Heart right ventricle (tissue), 16 donors: ENCODE measurements around the gene SOS1. TPM values are rescaled to one million over a fixed set of nuclear protein-coding genes. Genes with fewer than 3 reads are reported as not detected.
A peak's percentile ranks its signal among the peaks of the same experiment; 100 is the strongest.

Experiments
- ATAC-seq, 8 donors: fragments of 200-7000 bp; cut with Tn5 transposase; one replicate each; pipeline ENCODE4 v1.9.1; 2020; ENCODE audit warnings: mild to moderate bottlenecking in 8 of 8, moderate library complexity in 8 of 8, moderate number of reproducible peaks in 1 of 8
- DNase-seq, 2 donors: peaks; one replicate each; pipeline ENCODE4 v3.0.0-alpha.2; 2020
- H3K27ac ChIP-seq, 10 donors: fragments of 200-600 bp; sonication (generic) in 2 of 10; one replicate each; pipeline versions ENCODE4 v1.5.0 to v1.8.0; 2020 to 2022; ENCODE audit warnings: mild to moderate bottlenecking in 3 of 10
- H3K27me3 ChIP-seq, 7 donors: fragments of 200-600 bp; one replicate each; pipeline ENCODE4 v1.8.0; 2021 to 2022; ENCODE audit warnings: mild to moderate bottlenecking in 2 of 7
- H3K36me3 ChIP-seq, 9 donors: fragments of 200-600 bp; sonication (generic) in 1 of 9; one replicate each; pipeline versions ENCODE4 v1.5.0 to v1.8.0; 2020 to 2022; ENCODE audit warnings: mild to moderate bottlenecking in 2 of 9
- H3K4me1 ChIP-seq, 9 donors: fragments of 200-600 bp; sonication (generic) in 1 of 9; one replicate each; pipeline versions ENCODE4 v1.5.0 to v1.8.0; 2020 to 2022; ENCODE audit warnings: mild to moderate bottlenecking in 4 of 9
- H3K4me3 ChIP-seq, 10 donors: fragments of 200-600 bp; sonication (generic) in 2 of 10; one replicate each; pipeline versions ENCODE4 v1.5.0 to v1.8.0; 2020 to 2022; ENCODE audit warnings: mild to moderate bottlenecking in 7 of 10, moderate library complexity in 2 of 10
- H3K9me3 ChIP-seq, 11 donors: fragments of 200-600 bp in 10 of 11; sonication (generic) in 2 of 11; one replicate each; pipeline versions ENCODE4 v1.5.0 to v1.8.0; 2013 to 2022; ENCODE audit warnings: mild to moderate bottlenecking in 2 of 11, control low read depth in 1 of 11, moderate library complexity in 1 of 11
- WGBS, 2 donors: extraction: QIAGEN DNeasy Blood & Tissue Kit; methylation state at CpG; one replicate each; pipeline ENCODE4 v1.1.7; 2013; ENCODE audit warnings: inconsistent platforms in 1 of 2; 5-methylcytosine and 5-hydroxymethylcytosine counted together
- intact Hi-C, 10 donors: fragments of 100-400 bp; cut with DNase I; formaldehyde crosslinking; loops; one replicate each; pipeline versions ENCODE4 v1.11.1 to v1.14.2; 2022
- polyA plus RNA-seq, 2 donors: library from polyadenylated mRNA; stranded (reverse); fragments of 200-250 nt; gene quantifications; one replicate each; pipeline ENCODE4 v1.2.3, GENCODE V29; 2013
- total RNA-seq, 10 donors: library from RNA; stranded (reverse); fragmentation: NEBNext Ultra II Directional in 3 of 10; extraction: Animal tissue kit (Norgen Biotek cat#: 25700) in 3 of 10; gene quantifications; one replicate each; pipeline versions ENCODE4 v1.2.1 to v1.2.4, GENCODE V29; 2021 to 2023
- TF ChIP-seq, protein P1 (sequence below), 9 donors: fragments of 200-600 bp; sonication (generic) in 2 of 9; IDR thresholded peaks; one replicate each; pipeline versions ENCODE4 v1.5.0 to v1.8.0; 2021 to 2022; ENCODE audit warnings: antibody characterized with exemption in 9 of 9, mild to moderate bottlenecking in 5 of 9, moderate library complexity in 1 of 9
- donor health status: Arrhythmogenic right ventricular cardiomyopathy.
- donor health status: ischemic (EF 13 %, LVEDD 7.1; RV severe dilation, severe dysfunction).
- donor health status: healthy with polysubstance abuse.
- donor health status: DM: no; HTN: yes; CAD: no.
- donor health status: DM: no; HTN: no; CAD: no.
- donor health status: ischemic (EF 25% LVEDD 6.9; RV normal size, moderate dysfunction).
- donor health status: ischemic (EF 25% LVEDD 5.7; RV mildly dilated, moderate dysfunction).
- donor health status: healthy.
- donor health status: DM: yes; HTN: yes; CAD: no.
- donor health status: Ischemic cardiomyopathy.
- donor health status: ischemic (EF 35%, LVEDD 5.7; RV mildly dilated, moderate dysfunction).
- donor health status: nonischemic (EF 11% LVEDD 7.7; RV severe dilation, severe dysfunction).
- donor health status: DM: yes; HTN: yes; CAD: no.
- donor health status: PGD.
- donor health status: ischemic (EF 29% LVEDD 5.4; RV normal size, mild dysfunction).
- donor health status: nonischemic (EF 23%, LVEDD 6.1; RV moderate dilation, normal function).

The SOS1 gene
- total and polyA plus RNA-seq, 12 donors = 5.8 to 37.8 (median 23.1) TPM

DNA sequence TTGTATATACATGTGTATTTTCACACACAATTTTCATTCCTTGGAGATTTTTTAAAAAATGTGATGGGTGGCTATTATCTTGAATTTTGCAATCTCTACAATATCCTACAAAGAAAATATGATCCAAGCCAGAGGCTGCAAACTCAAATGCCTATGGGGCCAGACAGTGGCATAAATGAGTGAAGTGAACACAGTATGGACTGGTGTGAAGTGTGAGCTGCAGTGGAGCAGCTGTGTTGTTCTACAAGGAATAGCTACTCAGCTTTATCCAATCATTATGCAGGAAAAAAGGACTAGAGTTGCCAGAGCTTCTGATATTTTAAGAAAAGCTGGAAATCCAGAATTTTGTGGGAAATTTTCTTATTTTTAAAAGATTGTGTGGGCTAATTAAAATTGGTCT, 169.1 kb downstream of the SOS1 start:
- TF ChIP-seq, protein P1, sequence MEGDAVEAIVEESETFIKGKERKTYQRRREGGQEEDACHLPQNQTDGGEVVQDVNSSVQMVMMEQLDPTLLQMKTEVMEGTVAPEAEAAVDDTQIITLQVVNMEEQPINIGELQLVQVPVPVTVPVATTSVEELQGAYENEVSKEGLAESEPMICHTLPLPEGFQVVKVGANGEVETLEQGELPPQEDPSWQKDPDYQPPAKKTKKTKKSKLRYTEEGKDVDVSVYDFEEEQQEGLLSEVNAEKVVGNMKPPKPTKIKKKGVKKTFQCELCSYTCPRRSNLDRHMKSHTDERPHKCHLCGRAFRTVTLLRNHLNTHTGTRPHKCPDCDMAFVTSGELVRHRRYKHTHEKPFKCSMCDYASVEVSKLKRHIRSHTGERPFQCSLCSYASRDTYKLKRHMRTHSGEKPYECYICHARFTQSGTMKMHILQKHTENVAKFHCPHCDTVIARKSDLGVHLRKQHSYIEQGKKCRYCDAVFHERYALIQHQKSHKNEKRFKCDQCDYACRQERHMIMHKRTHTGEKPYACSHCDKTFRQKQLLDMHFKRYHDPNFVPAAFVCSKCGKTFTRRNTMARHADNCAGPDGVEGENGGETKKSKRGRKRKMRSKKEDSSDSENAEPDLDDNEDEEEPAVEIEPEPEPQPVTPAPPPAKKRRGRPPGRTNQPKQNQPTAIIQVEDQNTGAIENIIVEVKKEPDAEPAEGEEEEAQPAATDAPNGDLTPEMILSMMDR (IDR thresholded peaks at IDR 0.05) = no peak
- Histone ChIP-seq H3K4me3 (no peak overlapping the region), H3K36me3 (no peaks in the 10 kb centered on the region), H3K27ac (no peak overlapping the region), H3K9me3 (no peaks in the 10 kb centered on the region), H3K4me1 (no peaks in the 10 kb centered on the region), H3K27me3 (no peaks in the 10 kb centered on the region)
- DNase-seq (no peak), ATAC-seq (no peak)
- intact Hi-C loops = no loop called here

DNA sequence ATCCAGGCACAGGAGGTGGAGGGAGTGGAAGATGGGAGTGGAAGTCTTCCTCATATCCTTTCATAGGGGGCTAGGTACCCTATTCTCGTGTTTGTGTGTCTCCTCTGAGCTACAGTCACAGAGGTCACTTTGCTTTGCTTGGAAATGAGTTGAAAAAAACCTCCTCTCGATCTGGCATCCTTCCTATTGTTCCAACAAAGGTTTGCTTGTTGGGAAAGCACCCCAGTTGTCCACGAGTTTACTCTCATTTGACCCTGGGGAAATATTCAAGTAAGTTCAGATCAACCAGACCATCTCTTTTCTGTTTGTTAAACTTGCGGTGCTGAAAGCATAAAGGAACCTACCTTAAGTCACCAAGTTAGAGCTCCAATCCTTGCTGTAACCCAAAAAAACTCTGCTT, 171.9 kb downstream of the SOS1 start:
- Histone ChIP-seq H3K27ac (no peak overlapping the region), H3K9me3 (no peaks in the 10 kb centered on the region), H3K4me3 (no peak overlapping the region), H3K4me1 (peaks cover 0 to 4% (median 0%) of the 10 kb centered on the region in 9 donors), H3K36me3 (no peaks in the 10 kb centered on the region), H3K27me3 (no peaks in the 10 kb centered on the region)
- ATAC-seq (no peak), DNase-seq (no peak)
- intact Hi-C loops = loop anchor here in 4 of 10 donors (5.0 to 10.0 kb wide), 3 partner anchors 278 to 286 kb away; no protein-coding TSS in a partner anchor
- TF ChIP-seq, protein P1 (IDR thresholded peaks at IDR 0.05) = no peak
- WGBS, 2 donors = 68 to 71% methylated on average over 4 of the region's 4 CpGs

DNA sequence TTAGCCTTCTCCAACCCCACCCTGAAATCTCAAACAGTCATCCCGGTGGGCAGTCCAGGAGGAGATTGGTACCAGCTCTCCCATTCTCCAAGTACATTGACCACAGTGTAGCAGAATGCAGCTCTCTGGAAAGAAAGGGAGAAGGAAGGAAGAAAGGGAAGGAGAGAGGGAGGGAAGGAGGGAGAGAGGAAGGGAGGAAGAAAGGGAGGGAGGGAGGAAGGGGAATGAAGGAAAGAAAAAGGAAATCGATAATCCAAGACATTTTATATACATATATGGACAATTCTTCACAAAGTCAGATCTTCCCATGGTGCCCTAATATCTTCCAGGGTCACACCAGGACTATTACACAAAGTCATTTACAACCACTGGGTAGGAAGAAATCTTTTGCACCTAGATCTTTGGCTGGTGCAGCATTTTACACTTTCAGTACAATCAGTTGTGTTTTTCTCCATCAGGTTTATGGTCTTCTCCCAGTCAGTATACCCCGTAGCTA, 172.4 kb downstream of the SOS1 start:
- WGBS, 2 donors = 71 to 86% methylated on average over 3 of the region's 3 CpGs

DNA sequence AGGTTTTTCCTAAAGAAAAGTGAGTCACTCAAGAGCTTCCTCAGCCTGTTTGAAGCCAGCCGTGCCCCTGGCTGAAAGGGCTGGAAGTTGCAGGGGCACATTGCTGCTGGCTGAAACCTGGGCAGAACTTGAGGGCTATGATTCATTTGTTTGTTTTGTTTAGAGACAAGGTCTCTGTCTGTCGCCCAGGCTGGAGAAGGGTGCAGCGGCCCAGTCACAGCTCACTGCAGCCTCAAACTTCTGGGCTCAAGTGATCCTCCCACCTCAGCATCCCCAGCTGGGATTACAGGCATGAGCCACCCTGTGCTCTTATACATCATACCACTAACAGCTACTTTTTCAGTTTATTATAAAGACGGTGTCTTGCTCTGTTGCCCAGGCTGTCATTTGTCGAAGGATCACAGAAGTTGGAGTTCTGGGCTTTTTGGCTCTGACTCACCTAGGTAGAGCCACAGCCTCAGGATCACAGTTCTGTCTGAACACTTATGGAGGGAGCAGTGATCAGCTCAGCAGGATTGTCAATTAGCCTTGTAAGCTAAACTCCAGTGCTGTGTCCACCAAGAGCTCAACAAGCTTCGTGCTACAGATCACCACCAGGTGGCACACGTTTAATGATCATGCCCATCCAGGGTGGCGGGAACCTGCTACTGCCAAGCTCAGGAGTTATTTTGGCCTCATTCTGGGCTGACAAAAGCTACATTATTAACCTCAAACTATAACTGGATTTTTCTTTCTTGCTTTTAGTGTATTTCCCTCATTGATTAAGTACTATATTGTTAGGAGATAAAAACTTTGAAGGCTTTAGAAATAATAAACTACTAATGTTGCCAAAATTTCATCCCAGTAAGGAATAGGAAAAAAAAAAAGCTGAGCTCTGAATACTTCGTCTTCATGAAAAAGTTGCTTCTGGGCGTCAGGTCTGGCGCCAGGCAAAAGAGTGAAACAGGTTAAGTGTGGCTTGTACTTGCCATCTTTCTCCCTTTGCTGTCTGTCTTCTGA, 173.3 kb downstream of the SOS1 start:
- Histone ChIP-seq H3K27me3 (no peaks in the 10 kb centered on the region), H3K4me1 (peaks cover 0 to 4% (median 0%) of the 10 kb centered on the region in 9 donors), H3K9me3 (no peaks in the 10 kb centered on the region), H3K4me3 (no peak overlapping the region), H3K36me3 (no peaks in the 10 kb centered on the region), H3K27ac (no peak overlapping the region)
- peak; percentile 25 to 63 for DNase-seq
- 64 to 68% methylated on average over 11 of the region's 11 CpGs for WGBS, 2 donors
- TF ChIP-seq, protein P1 (IDR thresholded peaks at IDR 0.05) = peak; percentile 36 to 77 (median 66)
- intact Hi-C loops = loop anchor here in 8 of 10 donors (2.0 to 10.0 kb wide), 5 partner anchors 280 to 287 kb away; no protein-coding TSS in a partner anchor
- peak in 7 of 8 donors; percentile 51 to 80 (median 71) for ATAC-seq

More for the DNA sequence above, 172.4 kb downstream of the SOS1 start:
- no peak for DNase-seq
- H3K36me3 ChIP-seq = no peaks in the 10 kb centered on the region
- no peaks in the 10 kb centered on the region for H3K27me3 ChIP-seq
- TF ChIP-seq, protein P1 (IDR thresholded peaks at IDR 0.05) = no peak
- H3K9me3 ChIP-seq = no peaks in the 10 kb centered on the region
- intact Hi-C loops = loop anchor here in 4 of 10 donors (5.0 to 10.0 kb wide), 3 partner anchors 279 to 286 kb away; no protein-coding TSS in a partner anchor
- peaks cover 0 to 4% (median 0%) of the 10 kb centered on the region in 9 donors for H3K4me1 ChIP-seq
- ATAC-seq = no peak
- H3K27ac ChIP-seq = no peak overlapping the region
- H3K4me3 ChIP-seq = no peak overlapping the region
